Measurements from ENCODE around the gene HDAC9.

- TF ChIP-seq POLR2AphosphoS5 (IDR thresholded peaks at IDR 0.05; ENCODE audit: borderline replicate concordance, low read depth, low read length), result peak; percentile 30; the same call in 1 of the 2 replicates
- TF ChIP-seq EZH2 (IDR thresholded peaks at IDR 0.05), result no peak
- TF ChIP-seq FOXP2 (optimal IDR thresholded peaks at IDR 0.05; ENCODE audit: control extremely low read depth, extremely low read length, insufficient read depth), result no peak
Observed at GRCh38 chr7:18450019-18450418, 45.5 kb upstream of the HDAC9 start.

All from SK-N-MC (cell line).